HG02678 (cell line): ENCODE measurements around the gene FRMD3.
"Not testable (repeated sequence)": the region's sequence is repeated elsewhere in the genome, so short reads cannot be mapped to it uniquely, and the experiment has no call there.

Experiments
- ATAC-seq: cut with Tn5 transposase; IDR thresholded peaks from one replicate; pipeline ENCODE4 v1.9.1; 2021; ENCODE audit warnings: mild to moderate bottlenecking, moderate library complexity; ENCODE audit not compliant: unreplicated experiment

Gene FRMD3

DNA sequence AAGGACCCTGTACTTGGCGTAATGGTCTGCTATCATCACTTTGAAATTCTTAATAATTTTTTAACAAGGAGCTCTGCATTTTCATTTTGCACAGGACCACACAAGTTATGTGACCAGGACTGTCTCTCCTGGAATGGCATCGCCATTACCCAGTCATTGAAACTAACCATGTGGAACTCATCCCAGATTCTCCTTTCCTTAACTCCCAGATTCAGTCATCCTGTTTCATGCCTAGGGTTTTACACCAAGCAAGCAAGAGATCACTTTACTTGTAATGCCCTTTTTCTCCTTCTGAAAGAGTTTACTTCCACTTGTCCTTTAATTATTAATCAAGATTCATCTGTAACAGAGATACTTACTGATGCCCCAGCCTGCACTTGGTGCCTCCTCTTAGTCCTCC, 12.0 kb downstream of the FRMD3 start:
- no peak for ATAC-seq

DNA sequence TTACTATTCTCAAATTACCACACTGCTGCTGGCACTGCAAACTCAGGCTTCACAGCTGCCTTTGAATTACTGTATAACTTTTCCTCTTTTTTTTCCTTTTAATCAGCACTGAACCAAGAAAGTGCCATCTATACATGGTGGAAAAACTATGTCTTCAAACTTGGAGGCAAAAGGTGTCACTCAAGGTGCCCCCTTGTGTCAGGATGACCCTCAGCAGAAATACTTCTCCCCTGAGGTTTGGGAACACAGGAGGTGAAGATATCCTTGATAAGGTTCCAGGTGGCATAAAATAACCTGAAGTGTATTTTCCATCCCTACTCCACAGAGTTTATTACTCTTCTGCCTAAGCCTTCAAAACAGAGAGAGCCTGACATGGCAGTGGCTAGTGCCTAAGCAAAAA, 14.5 kb downstream of the FRMD3 start:
- no peak for ATAC-seq

DNA sequence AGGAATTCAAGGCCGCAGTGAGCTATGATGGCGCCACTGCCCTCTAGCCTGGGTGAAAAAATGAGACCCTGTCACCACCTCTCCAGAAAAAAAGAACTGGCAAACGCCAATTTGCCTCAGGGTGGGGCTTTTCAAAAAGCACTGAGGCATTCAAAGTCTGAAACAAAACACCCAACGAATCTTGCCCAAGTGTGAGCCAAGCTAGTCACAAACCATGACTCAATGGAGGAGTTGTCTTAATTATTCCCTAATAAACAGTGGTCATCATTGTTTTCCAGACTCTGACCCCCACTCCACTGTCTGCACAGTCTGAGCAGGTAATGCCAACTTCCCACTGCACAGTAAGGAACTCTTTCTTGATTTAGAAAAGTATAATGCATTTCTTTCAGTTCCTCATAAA, 16.8 kb downstream of the FRMD3 start:
- no peak for ATAC-seq

DNA sequence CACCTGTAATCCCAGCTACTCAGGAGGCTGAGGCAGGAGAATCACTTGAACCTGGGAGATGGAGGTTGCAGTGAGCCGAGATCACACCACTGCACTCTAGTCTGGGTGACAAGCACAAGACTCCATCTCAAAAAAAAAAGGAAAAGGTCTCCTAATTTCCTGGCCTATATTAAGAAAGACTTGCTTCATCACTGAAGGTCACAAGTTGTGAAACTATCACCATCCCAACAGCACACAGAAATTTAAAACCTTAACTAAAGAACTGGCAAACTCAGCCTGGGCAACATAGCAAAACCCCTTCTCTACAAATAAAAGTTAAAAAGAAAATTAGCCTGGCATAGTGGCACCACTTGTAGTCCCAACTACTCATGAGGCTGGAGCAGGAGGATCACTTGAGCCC, 17.2 kb downstream of the FRMD3 start:
- no peak for ATAC-seq

DNA sequence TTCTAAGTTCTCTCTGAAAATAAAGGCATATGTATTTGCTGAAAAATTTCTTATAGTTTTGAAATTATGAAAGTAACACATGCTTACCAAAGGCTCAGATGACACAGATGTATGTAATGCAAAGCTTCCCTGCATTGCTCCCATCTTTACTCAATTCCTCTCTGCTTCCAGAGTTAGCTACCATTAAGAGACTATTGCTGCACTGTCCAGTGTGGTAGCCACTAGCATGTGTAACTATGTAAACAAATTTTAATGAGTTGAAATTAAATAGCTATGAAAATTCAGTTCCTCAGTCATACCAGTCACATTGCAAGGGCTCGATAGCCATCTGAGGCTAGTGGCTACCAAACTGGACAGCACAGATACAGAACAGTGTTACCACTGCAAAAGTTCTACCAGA, 17.9 kb downstream of the FRMD3 start:
- no peak for ATAC-seq

DNA sequence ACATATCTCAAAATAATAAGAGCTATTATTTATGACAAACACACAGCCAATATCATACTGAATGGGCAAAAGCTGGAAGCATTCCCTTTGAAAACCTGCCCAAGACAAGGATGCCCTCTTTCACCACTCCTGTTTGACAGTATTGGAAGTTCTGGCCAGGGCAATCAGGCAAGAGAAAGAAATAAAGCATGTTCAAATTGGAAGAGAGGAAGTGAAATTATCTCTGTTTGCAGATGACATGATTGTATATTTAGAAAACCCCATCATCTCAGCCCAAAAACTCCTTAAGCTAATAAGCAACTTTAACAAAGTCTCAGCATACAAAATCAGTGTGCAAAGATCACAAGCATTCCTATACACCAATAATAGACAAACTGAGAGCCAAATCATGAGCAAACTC, 20.2 kb downstream of the FRMD3 start:
- not testable (repeated sequence) for ATAC-seq

DNA sequence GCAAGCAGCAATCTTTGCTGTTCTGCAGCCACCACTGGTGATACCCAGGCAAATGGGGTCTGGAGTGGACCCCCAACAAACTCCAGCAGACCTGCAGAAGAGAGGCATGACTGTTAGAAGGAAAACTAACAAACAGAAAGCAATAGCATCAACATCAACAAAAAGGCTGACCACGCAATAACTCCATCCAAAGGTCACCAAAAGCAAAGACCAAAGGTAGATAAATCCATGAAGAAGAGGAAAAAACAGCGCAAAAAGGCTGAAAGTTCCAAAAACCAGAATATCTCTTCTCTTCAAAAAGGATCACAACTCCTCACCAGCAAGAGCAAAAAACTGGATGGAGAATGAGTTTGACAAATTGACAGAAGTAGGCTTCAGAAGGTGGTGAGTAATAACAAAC, 23.4 kb downstream of the FRMD3 start:
- no peak for ATAC-seq

DNA sequence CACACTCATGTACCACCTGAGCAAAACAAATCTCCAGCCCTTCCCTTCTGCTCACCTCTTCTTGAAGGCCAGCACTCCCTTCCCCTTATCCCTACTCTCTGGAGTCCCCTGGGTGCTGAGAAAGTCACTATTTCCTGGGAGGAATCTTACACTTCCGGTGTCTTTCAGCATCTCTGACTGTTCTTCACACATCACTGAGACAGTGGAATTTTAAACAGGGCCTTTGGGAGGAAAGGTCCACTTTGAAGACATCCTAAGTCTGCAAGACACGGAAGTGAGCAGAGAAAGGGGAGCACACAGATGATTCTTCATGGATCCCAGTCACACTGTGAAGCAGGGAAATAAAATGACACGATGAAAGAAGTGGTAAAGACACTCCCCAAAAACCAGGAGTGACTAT, 25.6 kb downstream of the FRMD3 start:
- ATAC-seq, result no peak

DNA sequence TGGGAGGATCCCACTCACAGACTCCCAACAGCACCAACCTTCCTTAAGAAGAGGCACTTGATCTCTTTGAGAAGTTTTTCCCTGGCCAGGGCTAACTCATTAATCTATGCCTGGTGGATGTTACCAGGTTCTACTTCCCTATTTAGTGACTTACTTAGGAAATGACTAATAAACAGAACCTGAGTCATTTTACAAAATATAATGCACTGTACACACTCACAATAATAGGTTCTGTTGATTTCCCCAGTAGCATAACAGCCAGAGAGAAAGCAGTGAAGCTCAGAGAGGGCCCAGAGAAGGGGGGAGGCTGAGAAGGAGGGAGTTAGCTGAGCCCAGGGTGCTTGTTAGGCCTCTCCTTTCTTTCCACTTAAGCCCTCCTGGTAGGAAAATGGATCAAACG, 27.1 kb downstream of the FRMD3 start:
- peak; percentile 96 for ATAC-seq

DNA sequence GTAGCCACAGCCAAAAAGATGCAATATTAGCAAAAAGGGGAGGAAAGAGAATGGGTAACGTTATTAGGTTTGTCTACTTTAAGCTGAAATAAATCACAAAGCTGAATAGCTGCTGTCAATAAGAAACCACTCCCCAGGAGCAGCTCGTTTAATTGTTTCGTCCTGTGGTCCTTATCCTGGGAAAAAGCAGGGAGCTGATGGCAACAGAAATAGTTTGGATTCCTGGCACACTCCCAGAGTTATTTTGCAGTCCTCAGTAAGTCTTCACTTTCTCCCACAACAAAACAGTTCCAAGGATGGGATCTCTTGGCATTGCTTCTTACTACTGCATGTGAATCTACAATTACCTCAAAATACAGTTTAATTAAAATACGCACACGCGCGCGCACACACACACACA, 28.8 kb downstream of the FRMD3 start:
- ATAC-seq, result no peak

DNA sequence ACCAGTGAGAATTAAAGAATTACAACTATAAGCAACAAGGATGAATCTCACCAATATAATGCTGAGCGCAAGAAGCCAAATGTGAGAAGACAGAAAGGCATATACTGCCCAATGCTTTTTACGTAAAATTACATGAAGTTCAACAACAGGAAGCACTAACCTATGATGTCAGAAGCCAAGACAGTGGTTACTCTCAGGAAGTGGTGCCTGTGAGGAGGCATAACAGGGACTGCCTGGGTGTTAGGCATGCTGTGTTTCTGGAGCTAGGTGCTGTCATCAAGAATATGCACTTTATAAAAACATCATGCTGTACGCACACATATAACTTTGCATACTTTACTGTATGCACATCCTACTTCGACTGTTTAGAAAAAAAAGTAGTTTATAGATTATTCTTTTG, 30.1 kb downstream of the FRMD3 start:
- no peak for ATAC-seq

DNA sequence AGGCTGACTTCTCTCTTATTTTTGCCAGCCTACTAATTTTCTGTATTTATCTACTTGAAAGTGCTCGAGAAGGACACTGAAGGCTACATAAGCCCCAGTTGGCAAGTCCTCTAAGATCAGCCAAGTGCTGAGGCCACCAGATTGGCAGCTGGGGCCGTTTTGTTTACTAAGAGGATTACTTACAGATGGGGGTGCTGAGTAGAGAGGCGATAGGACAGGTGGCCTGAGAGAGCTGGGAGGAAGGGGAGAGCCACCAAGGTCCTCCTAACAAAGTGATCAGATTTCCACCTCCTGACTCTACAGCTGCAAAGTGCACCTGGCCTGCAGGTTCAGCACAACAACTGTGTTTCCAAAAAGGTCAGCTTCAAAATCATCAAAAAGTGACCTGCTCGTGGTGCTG, 32.9 kb downstream of the FRMD3 start:
- no peak for ATAC-seq

DNA sequence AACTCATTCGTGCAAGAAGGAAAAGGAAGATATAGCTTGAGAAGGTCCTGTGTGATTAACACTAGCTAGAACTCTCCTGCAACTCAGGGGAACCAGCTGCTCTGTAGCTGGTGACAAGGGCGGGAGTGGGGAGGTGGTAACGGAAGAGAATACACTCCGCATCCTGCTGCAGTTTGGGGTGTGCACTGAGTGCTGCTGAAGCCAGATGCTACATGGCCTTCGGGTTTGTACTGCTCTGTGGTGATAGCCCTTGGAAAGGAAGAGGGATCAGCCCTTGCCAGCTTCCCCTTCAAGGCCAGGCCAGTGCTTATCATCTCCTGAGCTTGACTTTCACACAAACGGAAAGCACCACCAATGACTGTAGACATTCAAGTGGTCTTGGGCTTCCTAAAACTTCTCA, 34.3 kb downstream of the FRMD3 start:
- ATAC-seq, result no peak

DNA sequence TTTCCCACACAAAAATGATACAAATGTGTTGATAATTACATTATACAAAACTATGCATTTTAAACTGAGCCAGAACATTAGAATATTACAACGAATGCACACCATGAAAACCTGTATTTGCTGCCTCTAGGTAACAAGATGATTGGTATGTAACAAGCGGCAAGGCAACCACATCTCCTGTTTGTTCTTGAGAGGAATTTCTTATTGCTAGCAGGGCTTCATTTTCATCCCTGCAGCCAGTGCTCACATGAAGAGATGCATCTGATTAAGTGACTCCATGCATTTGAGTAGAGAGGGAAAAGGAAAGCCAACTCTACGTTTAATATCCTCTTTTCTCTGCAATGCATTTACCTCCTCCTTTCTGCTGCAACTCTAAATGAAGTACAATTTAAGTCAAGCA, 36.6 kb downstream of the FRMD3 start:
- no peak for ATAC-seq

DNA sequence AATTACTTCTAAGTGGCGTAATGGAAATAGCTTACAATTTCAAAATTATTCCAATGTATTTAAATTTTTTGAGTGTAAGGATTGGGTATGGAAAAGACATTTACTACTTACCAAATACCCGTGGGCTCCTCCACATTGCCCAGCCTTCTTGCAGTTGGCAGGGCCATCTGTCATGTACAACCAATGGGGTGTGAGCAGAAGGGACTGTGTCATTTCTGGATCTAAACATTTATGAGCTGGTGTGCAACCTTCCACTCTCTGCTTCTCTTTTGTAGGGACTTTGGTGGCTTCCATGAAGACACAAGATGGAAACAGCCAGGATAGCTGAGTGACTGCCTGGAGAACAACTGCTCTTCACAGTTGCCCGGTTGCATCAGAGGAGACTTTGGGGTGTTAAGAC, 40.8 kb downstream of the FRMD3 start:
- ATAC-seq, result no peak

DNA sequence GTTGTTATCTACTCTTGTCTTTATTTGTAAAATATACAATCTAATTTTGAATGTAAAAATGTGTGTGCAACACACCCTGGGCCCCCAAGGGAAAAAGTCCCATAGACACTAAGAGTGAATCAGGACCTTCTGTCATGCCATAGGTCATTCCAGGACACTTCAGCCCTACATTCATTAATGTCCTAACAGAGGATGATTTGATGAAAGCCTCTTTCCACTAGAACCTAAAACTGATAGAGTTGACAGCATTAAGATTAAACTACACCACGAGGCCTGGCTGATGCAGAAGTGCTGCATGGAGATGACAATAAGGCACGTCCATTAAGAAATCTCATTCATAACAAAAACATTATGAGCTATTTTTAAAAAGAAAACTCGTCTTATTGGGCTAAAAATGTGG, 46.2 kb downstream of the FRMD3 start:
- no peak for ATAC-seq

DNA sequence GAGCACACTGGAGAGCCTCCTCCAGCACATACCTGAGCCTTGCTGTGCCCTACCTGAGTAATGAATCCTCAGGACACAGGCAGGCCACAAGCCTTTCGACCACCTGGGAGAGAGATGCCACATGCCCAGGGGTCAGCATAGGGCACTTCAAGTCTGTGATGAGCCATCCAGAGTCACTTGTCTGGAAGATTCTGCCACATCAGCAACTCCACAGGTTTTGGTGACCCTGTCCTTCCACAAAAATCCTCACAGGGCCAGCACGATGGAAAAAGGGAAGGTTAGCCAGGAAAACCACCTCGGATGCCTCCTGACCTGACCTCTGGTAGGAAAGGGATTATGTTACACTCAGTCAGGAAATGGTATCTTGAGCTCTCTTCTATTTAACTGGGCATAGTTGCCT, 46.8 kb downstream of the FRMD3 start:
- no peak for ATAC-seq

DNA sequence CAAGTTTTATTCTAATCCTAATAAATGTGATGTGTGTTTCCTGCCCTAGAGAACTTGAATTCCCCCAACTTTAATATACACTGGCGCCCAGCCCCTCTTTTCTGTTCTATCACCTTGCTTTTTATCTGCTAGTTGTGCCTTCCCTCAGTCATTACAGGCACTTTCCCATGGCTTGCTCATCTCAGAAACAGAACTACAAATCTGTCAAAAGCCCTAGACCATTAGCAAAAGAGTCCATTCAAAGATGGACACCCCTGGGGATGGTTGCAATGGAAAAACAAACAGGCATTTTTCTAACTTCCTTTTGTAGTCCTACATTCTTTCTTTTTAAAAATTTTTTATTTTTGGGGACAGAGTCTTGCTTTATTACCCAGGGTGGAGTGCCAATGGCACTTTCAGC, 48.2 kb downstream of the FRMD3 start:
- ATAC-seq, result no peak

DNA sequence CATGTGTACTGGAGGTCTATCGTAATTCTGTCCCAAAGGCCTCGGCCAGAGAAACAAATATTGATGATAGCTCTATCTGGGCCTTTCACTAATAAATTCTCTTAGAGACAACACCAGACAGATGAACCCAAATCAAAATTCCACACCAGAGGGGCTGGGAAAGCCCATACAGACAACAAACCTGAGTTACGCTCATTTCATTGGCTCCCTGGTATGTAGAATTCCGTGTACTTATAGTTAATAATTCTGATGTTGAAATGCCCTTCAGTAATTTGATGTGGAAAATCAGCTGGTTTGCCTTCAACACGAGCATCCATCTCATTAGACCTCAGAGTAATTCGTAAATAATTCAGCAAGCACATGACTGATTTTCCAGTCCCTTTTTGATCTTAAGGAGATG, 53.2 kb downstream of the FRMD3 start:
- ATAC-seq, result no peak

DNA sequence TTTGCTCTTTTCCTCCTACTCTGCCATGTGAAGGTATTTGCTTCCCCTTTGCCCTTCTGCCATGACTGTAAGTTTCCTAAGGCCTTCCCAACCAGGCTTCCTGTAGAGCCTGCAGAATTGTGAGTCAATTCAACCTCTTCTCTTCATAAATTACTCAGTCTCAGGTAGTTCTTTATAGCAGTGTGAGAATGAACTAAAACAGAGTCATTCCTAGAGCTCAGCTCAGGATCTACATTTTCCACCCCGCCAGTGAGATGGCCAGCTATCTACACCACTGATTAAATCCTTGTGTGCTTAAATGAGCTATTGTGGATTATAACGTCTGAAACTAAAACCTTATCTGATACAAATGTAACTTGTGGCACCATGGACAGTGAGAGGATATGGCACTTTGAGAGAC, 55.0 kb downstream of the FRMD3 start:
- no peak for ATAC-seq

DNA sequence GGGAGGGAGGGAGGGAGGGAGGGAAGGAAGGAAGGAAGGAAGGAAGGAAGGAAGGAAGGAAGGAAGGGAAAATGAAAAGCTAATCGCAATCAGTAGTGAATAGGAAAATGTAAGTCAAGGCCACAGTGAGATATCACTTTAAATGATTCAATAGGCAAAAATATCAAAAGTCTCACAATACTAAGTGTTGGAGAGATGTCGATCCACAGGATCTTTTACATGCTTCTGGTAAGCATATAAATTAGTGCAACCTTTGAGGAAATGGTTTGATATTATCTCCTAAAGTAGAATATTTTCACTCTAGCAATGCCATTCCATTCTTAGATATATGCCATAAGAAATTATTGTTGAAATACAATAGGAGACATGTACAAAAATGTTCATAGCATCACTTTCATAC, 58.4 kb downstream of the FRMD3 start:
- no peak for ATAC-seq

DNA sequence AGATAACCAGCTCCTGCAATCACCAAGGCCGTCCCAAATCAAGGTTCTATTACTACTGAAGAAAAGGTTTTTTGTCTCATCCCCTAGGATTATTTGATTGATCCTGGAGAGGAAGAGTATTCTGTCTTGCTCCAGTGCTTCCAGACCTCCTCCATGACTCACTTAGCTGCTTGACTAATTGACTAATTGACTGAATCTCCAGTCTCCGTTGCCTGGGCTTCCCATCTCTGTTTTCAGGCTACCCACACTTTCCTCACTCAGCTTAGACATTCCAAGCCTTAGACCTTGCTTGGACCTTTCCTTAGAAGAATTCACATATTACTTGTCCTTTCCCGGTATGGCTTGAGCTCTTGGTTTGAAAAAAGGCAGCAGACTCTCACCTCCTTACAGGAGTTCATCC, 60.6 kb downstream of the FRMD3 start:
- ATAC-seq, result no peak

DNA sequence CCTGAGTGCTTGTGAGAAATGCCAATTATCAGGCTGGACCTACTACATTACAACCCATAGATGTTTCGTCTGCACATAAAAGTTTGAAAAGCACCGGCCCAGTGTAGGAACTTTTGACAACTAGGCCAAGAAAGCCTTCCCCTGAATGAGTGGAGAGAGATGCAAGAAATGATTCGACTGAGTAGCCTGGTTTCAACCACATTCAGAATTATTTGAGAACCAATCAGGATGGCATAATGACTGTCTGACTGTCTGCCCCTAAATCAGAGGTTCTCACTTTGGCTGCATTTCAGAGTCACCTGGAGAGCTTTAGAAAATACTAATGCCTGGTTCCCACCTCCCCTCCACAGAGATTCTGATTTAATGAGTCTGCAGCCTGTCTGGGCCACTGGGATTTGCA, 61.1 kb downstream of the FRMD3 start:
- no peak for ATAC-seq

DNA sequence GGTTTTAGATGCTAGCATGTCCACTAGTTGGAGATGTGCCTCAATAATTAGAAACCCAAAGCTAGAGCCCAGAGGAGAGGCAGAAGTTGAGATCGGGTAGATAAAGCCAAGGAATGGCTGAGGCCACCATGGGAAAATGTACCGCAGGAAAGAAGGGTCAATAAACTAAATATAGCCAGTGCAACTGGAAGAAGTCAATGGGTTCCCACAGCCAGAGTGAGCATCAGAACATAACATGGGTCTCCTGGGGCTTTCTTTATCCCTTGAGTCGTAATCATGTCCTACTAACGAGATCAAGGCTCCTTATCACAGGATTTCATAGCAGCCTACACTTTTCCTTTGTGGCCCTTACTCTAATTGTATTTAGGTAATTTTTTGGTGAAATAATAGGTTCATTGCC, 61.7 kb downstream of the FRMD3 start:
- ATAC-seq, result no peak
